HPDE6-E6E7 (cell line): Measurements from ENCODE around the gene UFSP2.

ENCODE experiments used
- DNase-seq: peaks from one replicate; pipeline ENCODE4 v3.0.0; 2011; ENCODE audit warnings: missing footprints; ENCODE audit errors: extremely low spot score

The UFSP2 gene

DNA sequence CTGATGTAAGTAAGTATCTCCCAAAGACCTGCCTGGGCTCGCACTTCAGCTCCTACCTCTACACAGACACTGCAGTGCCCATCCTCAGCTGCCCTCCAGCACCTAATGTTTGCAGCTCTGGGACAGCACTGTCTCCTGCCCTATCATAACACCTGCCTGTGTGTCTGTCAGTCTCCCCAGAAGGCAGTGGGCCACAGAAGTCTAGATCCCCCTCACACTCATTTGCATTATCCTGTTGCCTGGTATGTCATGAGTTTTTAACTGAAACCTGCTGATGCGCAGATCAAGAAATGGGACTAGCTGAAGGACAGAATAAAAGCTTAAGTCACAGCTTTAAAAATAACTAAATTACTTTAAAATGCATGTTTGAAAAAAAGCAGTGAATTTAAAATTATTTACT lies 73.0 kb downstream of the UFSP2 start:
- no peak for DNase-seq

DNA sequence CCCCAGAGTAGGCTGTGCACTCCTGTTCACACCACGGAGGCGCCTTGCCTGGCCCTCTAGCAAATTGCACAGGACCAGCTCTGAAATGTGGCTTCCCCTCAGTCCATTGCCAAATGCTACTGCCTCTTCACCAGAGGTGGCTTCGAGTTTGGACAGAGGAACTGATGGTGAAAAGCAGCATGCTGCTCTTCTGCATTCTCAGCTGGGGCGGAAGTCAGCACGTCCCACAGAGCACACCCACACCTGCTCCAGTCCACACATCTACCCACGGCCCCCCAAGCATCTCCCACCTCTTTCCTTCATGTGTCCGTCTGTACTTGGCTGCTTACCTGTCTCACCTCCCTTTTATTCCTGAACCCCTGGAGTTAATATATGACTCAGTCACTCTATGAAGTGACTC lies 73.6 kb downstream of the UFSP2 start:
- no peak for DNase-seq

DNA sequence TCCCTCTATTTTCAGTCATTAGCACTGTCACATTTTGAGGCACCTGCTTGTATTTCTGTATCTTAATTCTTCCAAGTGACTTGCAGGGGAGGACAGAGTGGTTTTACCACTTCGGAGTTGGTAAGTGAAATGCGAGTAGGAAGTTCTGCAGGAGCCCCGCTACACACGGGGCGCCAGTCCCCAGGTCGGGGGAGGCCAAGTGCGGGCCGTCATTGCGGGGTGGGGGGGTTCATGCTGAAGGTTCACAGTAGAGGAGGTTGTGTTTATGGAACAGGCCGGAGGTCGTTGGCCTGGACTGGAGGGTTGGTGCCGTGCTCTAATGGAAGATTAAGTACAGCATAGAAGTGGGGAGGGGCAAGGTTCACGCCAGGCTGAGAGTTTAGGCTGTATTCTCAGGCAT lies 74.1 kb downstream of the UFSP2 start:
- no peak for DNase-seq
